GM18526 (cell line): ENCODE measurements around the gene USP1.

Source experiments
- POLR2A ChIP-seq: IDR thresholded peaks from 3 replicates; pipeline ENCODE4 v1.6.1; 2011; ENCODE audit not compliant: insufficient read length; ENCODE audit errors: extremely low read depth

The USP1 gene

GRCh38 chr1:62439652-62440371 is 3.0 kb downstream of the USP1 start:
- no peak for TF ChIP-seq POLR2A

GRCh38 chr1:62444701-62445100 is 7.9 kb downstream of the USP1 start:
- TF ChIP-seq POLR2A: no peak

GRCh38 chr1:62448221-62448933 is 11.5 kb downstream of the USP1 start:
- TF ChIP-seq POLR2A: no peak

GRCh38 chr1:62450301-62450700 is 13.5 kb downstream of the USP1 start:
- TF ChIP-seq POLR2A: no peak

DNA sequence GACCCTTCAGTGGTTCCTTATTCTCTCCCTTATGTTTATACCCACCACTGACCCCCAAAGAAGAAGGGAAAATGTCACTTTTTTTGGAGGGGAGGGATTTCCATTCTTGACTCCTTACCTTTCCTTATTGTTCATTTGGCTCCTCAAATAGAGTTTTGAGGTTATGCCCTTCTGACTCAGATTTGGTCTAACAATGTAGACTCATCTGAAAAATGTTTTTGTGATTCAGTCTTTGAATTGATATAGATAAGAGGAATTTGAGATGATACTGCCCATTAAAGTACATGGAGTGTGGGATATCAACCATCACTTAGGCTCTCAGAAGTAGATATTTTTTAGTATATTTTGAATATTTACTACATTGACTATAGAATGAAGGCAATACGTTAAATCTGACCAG is 16.1 kb downstream of the USP1 start:
- TF ChIP-seq POLR2A: no peak

- no peak for TF ChIP-seq POLR2A
These were observed 21.1 kb downstream of the USP1 start for GRCh38 chr1:62457955-62458354.

GRCh38 chr1:62462370-62462769 is 25.5 kb downstream of the USP1 start:
- TF ChIP-seq POLR2A: no peak

GRCh38 chr1:62467092-62467491 is 30.2 kb downstream of the USP1 start:
- no peak for TF ChIP-seq POLR2A

GRCh38 chr1:62476525-62477219 is 39.8 kb downstream of the USP1 start:
- TF ChIP-seq POLR2A: no peak

DNA sequence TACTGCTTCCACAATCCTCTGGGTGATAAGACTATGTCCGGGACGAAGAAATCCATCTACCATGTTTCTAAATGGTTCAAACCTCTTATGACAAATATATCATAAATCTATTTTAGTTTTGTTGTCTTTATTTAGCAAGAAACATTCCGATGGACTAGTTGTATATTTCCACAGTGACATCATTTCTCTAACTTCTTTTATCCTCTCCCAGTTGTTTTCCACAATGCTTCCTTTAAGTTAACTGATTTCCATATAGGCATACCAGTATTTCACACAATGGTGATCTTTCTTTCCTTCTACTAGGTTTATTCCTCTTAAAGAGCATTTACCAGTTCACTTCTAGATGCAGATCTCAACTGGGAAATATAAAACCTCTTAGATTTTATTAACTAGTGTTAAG is 44.8 kb downstream of the USP1 start:
- no peak for TF ChIP-seq POLR2A

DNA sequence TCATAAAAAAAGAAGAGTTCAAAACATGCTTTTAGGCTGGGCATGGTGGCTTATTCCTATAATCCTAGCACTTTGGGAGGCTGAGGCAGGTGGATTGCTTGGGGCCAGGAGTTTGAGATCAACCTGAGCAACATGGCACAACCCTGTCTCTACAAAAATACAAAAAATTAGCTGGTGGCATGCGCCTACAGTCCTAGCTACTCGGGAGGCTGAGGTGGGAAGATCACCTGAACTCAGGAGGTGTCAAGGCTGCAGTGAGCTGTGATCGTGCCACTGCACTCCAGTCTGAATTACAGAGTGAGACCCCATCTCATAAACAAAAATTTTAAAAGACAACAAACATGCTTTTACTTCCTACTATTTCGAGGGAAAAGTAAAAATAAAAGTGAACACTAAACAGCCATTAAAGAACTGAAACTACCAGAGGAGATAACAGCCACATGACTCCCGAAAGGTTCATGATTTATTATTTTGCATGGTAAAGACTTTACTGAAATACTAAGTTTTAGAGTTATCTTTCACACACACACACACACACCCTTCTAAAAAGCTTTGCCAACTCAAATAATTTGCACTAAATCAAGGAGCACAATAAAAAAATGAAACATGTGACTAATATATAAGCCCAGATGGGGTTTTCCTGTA is 48.1 kb downstream of the USP1 start:
- no peak for TF ChIP-seq POLR2A

- TF ChIP-seq POLR2A: no peak
These were observed 51.1 kb downstream of the USP1 start for GRCh38 chr1:62487956-62488355.

GRCh38 chr1:62492521-62492920 is 55.7 kb downstream of the USP1 start:
- TF ChIP-seq POLR2A: no peak

DNA sequence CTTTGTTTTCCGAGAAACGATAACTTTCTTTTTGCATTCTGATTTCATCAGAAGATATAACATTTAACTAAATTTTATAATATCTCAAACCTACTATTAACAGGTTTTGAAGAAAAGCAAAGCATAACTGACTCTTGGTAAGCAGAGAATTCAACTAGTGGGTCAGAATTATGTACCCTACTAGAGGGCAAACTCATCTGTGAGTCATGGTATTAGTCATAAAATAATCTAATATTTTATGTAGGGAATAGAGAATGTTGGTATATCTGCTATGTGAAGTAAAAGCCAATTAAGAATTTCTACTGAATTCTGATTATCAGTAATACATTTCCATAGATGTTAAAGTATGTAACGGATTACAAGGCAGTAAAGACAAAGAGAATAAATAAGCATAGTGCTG is 56.8 kb downstream of the USP1 start:
- no peak for TF ChIP-seq POLR2A

- no peak for TF ChIP-seq POLR2A
These were observed 57.3 kb downstream of the USP1 start for GRCh38 chr1:62494137-62494536.

DNA sequence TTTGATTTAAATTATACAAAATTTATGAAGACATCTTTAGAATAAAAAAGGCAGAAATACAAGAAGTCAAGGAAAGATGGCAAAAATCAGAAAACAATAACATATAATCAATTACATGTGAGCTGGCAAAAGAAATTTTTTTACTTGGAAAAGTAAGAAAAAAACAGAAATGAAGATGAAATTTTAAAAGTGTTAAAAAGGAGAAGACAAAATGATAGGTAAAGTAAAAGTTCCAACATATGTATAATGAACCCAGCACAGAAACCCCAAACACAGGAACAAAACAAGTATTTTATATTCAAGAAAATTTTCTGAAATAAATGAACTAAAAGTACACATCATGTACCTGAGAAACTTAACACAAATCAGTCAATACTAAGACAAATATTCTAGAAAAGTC is 63.4 kb downstream of the USP1 start:
- TF ChIP-seq POLR2A: no peak
